ENCODE measurements around the gene NFIA.
A peak's percentile ranks its signal among the peaks of the same experiment; 100 is the strongest.
"Not testable (repeated sequence)": the region's sequence is repeated elsewhere in the genome, so short reads cannot be mapped to it uniquely, and the experiment has no call there.

NFIA gene

GRCh38 chr1:61109158-61109557, 26.8 kb downstream of the NFIA start:
- DNase-seq, result no peak

GRCh38 chr1:61109910-61110309, 27.5 kb downstream of the NFIA start:
- no peak for DNase-seq

GRCh38 chr1:61110554-61110953, 28.2 kb downstream of the NFIA start:
- no peak for DNase-seq

DNA sequence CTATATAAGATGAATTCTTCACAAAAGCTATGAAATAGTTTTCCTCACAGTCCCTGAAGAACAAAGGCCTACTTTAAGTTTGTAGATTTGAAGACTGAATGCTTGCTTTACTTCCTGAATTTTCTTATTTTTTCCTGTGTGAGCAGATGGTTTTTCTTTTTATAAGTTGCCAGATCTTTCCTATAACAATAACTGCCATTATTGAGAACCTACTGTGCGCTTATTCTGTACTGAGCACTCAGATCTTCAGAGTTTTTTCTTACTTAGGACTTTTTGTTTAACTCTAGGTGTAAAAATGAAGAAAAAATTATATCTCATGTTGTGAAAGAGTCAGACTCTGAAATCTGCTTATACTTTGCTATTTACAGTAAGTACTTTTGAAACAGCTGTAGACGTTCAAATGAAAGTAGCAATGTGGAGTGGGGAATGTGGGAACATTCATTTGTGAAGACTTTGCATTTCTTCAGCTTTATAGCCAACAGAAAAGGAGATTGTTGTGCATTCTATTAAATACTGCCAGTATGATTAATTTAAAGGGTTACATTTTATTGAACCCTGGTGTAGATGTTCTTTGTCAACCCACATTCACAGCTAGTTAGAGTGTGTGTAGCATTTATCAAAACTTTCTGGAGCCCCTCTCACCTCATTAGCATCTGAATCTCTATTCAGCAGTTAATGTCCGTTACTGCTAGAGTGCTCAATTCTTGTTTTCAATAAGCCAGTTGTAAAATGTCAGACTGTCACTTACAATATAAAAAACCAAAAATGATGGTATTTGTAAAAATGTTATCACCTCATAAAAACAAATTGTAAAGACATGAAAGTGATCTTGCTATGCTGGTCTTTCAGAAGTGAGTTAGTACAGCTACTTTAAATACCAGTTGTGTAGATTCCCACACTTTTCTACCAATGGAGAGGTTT, 29.0 kb downstream of the NFIA start:
- DNase-seq, result no peak

DNA sequence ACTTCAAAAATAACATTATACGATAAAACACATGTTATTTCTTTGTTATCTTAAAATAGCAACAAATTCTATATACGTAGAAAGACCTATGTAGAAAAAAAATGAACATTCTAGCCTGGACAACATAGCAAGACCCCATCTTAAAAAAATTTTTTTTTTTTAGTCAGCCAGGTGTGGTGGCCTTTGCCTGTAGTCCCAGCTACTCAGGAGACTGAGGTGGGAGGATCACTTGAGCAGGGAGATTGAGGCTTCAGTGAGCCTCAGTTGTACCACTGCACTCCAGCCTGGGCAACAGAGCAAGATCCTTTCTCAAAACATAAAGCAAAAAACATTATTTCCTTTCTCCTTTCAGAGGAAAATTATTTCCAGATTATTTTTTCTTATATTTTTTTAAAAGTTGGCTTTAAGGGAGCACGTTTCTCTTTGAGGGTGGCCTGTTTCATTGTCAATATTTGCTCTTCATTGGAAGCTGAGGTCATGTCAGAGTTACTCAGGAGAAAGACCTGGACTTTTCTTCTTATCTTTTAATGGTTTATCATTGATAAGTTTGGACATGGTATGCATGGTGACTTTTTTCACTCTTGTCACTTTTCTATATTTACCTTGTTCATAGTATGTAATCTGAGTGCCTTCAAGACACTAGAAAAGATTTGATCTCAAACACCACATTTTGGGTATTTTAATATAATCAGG, 32.0 kb downstream of the NFIA start:
- DNase-seq, result no peak

GRCh38 chr1:61115436-61115835, 33.1 kb downstream of the NFIA start:
- no peak for DNase-seq

GRCh38 chr1:61116421-61116820, 34.1 kb downstream of the NFIA start:
- no peak for DNase-seq

DNA sequence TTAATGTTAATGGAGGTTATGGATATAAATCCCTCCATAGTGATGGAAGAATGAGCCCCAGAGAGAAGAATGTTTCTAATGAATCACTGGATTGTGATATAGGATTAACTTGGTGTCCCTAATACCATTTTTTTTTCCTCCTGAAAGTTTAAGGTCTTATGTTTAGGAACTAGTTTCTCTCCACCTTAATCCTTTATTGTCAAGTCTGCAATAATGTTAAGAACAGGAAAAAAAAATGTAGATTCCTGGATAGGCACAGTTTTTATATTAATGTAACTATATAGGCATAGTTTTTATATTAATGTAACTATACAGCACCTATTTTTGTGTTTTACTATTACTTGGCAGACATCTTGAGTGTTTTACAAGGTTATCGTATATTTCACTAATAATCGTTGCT, 34.9 kb downstream of the NFIA start:
- DNase-seq, result no peak

DNA sequence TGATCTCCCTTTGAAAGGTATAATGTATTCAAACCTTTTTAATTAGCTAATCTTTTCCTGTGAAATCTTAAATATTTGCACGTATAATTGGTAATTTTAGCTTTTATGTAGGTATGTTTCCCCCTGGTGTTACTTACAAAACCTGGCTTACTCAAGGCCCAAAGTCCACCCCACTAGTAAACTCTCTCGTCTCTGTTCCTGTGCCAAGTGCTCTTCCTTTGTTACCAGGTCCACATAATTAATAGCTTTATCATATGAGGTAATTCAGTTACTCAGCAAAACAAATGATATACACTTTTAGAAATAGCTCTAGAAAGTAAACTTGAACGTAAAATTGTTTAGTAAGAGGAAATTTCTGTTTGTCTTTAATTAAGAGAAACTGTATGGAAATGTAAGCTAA, 36.7 kb downstream of the NFIA start:
- DNase-seq, result no peak

GRCh38 chr1:61120246-61120840, 38.0 kb downstream of the NFIA start:
- DNase-seq, result no peak

DNA sequence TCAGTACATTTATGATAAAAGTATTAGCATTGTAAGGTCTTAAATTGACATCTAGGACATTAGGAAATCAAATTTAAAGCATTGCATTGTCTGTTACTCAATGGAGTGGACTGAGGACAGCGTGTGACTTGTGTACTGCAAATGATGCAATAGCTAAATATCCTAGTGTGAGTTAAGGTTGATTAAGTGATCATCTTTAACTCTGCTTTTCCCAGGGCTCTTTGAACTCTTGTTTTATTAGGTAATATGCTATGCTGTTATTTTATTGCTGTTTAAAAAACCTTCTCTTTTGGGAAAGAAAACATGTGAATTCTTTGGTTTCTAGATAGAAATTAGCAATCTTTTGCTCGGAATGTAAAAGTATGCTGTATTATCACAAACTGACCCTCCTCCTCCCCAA, 38.6 kb downstream of the NFIA start:
- no peak for DNase-seq

DNA sequence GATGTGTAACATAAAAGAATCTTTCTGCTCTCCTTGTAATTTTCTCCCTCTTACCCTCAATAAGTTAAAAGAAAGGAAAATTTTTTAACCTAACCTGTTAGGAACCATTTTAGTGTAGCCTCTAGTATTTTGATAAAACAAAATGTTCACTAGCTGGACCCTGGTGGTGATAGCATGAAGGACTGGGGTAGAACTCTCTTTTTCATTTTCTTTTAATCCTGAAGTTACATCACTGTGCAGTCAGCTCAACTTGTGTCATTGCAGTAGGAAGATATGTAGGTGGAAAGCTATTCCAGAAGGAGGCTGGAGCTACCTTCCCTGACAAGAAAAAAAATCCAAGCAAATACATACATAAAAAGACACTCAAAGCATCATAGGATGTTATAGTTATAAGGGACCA, 39.3 kb downstream of the NFIA start:
- no peak for DNase-seq

- no peak for DNase-seq
Measured at GRCh38 chr1:61122389-61122788, 40.0 kb downstream of the NFIA start.

- DNase-seq, result no peak
Measured at GRCh38 chr1:61123326-61123725, 41.0 kb downstream of the NFIA start.

- no peak for DNase-seq
Measured at GRCh38 chr1:61124078-61124477, 41.7 kb downstream of the NFIA start.

DNA sequence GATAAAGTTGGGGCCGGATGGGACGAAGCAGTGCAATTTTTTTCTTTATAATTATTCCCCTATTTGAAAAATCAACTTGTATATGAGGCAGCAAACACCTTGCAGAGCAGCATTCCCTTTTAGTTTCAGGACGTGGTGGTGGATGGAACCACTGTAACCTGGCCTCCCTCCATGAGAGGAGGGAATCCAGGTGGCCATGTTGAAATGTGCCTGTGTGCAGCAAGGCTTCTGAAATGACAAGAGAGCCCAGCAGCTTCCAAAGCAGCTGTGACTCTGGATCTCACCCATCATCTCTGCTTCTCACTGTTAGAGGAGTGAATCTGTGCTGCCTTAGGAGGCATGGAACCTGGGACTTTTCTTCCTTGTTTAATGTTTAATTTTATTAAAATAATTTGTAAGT, 42.3 kb downstream of the NFIA start:
- peak in 1 of 2 experiments; percentile 30 for DNase-seq

DNA sequence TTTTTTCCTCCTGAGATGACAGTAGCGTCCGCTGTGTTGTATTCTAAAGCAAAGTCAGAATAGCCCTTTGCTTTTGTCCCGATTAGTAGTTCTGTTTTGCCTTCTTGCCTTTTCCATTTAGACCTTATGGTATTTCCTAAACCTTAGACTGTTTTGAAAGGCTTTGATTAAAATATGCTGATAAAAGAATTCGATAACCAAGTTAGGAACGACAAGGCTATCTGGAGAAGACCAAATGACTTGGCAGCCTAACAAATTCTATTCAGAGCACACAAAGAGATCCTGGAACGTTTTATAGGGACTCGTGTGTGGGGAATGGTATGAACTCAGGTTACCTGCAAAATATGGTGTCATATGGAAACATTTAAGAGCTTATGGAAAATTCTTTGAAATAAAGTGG, 42.9 kb downstream of the NFIA start:
- no peak for DNase-seq

- DNase-seq, result no peak
Measured at GRCh38 chr1:61125895-61126294, 43.5 kb downstream of the NFIA start.

- DNase-seq, result not testable (repeated sequence)
Measured at GRCh38 chr1:61126843-61127242, 44.5 kb downstream of the NFIA start.

GRCh38 chr1:61130338-61131000, 48.1 kb downstream of the NFIA start:
- DNase-seq, result no peak

DNA sequence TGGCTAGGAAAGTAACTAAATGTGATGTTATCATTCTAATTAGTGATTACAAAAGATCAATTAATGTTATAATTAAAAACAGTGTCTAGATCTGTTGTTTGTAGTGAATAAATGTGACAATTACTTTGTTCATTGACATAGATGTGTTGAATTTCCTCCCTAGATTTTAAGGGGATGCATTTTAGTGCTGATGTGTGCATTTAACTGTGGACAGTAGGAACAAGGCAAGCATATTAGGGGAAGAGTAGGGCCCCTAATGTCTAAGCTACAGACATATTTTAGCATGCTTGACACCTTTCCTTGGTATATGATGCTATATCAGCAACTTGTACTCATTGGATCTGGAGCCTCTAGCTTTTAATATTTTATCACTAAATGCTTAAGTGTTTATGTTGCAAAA, 48.9 kb downstream of the NFIA start:
- DNase-seq, result no peak

- DNase-seq, result no peak
Measured at GRCh38 chr1:61131716-61132115, 49.4 kb downstream of the NFIA start.

- no peak for DNase-seq
Measured at GRCh38 chr1:61132176-61132638, 49.8 kb downstream of the NFIA start.

All from cerebellar nuclear complex (tissue), 1 donor.